IMR-90 (cell line): ENCODE data around the gene HIPK1. TPM values are rescaled to one million over a fixed set of nuclear protein-coding genes. Genes with fewer than 3 reads are reported as not detected.

Source experiments
- ATAC-seq: fragments of 200-7000 bp; cut with Tn5 transposase; 2 replicates; pipeline ENCODE4 v1.9.1; 2020; ENCODE audit warnings: low read depth, mild to moderate bottlenecking, moderate library complexity
- BruUV-seq: library from RNA; stranded (reverse); fragments of 400-500 nt; replicated peaks from 2 replicates; lab custom pipeline; 2021; lab: Mats Ljungman, UMichigan
- CTCF ChIA-PET: fragments of 300-600 bp; formaldehyde crosslinking; extraction: SDS; loops from one replicate; lab custom pipeline; 2021; ENCODE audit warnings: antibody characterized with exemption; lab: Yijun Ruan, JAX
- POLR2A ChIA-PET: fragments of 300-600 bp; sonication (Branson Sonifier 250); formaldehyde crosslinking; loops from one replicate; lab custom pipeline; 2022; ENCODE audit warnings: antibody characterized with exemption; ENCODE audit not compliant: unreplicated experiment; lab: Charles Lee
- DNase-seq: peaks from one replicate; pipeline ENCODE4 v3.0.0; 2013
- H2AFZ ChIP-seq: replicated peaks from 2 replicates; pipeline ENCODE3; 2013; ENCODE audit warnings: low read length, mild to moderate bottlenecking; ENCODE audit not compliant: poor library complexity
- H2AK5ac ChIP-seq: 2 replicates; pipeline ENCODE4 v1.6.1; 2013; ENCODE audit warnings: low read depth, low read length, inconsistent platforms
- H2AK9ac ChIP-seq: replicated peaks from 2 replicates; pipeline ENCODE3; 2013; ENCODE audit warnings: mild to moderate bottlenecking, low read depth, low read length, moderate library complexity; ENCODE audit not compliant: poor library complexity
- H2BK120ac ChIP-seq: 2 replicates; pipeline ENCODE4 v1.6.1; 2013; ENCODE audit warnings: low read depth, low read length, inconsistent platforms
- H2BK15ac ChIP-seq: 3 replicates; pipeline ENCODE4 v1.6.1; 2013; ENCODE audit warnings: low read depth, low read length, inconsistent platforms
- H2BK20ac ChIP-seq: 2 replicates; pipeline ENCODE4 v1.6.1; 2013; ENCODE audit warnings: low read depth, mild to moderate bottlenecking, inconsistent platforms, low read length, moderate library complexity
- H2BK5ac ChIP-seq: 2 replicates; pipeline ENCODE4 v1.6.1; 2013; ENCODE audit warnings: mild to moderate bottlenecking, low read depth, low read length, inconsistent platforms; ENCODE audit not compliant: poor library complexity, severe bottlenecking
- H3K14ac ChIP-seq: replicated peaks from 2 replicates; pipeline ENCODE4 v1.6.1; 2013; ENCODE audit warnings: low read depth, low read length, inconsistent platforms
- H3K18ac ChIP-seq: 2 replicates; pipeline ENCODE4 v1.6.1; 2013; ENCODE audit warnings: low read depth, low read length, control low read depth
- H3K23ac ChIP-seq: 2 replicates; pipeline ENCODE4 v1.6.1; 2013; ENCODE audit warnings: low read depth, low read length, inconsistent platforms
- H3K27ac ChIP-seq: 2 replicates; pipeline ENCODE4 v1.5.1; 2013; ENCODE audit warnings: mild to moderate bottlenecking, control low read depth, low read length; ENCODE audit not compliant: insufficient read depth
- H3K27me3 ChIP-seq: 2 replicates; pipeline ENCODE4 v1.6.1; 2013; ENCODE audit warnings: low read length; ENCODE audit not compliant: control insufficient read depth, insufficient read depth
- H3K36me3 ChIP-seq: 2 replicates; pipeline ENCODE4 v1.6.1; 2013; ENCODE audit warnings: low read length, mixed read lengths; ENCODE audit not compliant: control insufficient read depth, insufficient read depth
- H3K4ac ChIP-seq: 2 replicates; pipeline ENCODE4 v1.6.1; 2013; ENCODE audit warnings: low read depth, low read length, inconsistent platforms
- H3K4me1 ChIP-seq: 2 replicates; pipeline ENCODE4 v1.6.1; 2013; ENCODE audit warnings: low read length, mixed read lengths; ENCODE audit not compliant: control insufficient read depth, insufficient read depth
- H3K4me2 ChIP-seq: 2 replicates; pipeline ENCODE4 v1.6.1; 2013; ENCODE audit warnings: low read depth, mild to moderate bottlenecking, control low read depth, low read length, moderate library complexity
- H3K4me3 ChIP-seq: 2 replicates; pipeline ENCODE4 v1.5.1; 2013; ENCODE audit warnings: low read depth, mild to moderate bottlenecking, control low read depth, low read length, moderate library complexity; ENCODE audit not compliant: insufficient read depth
- H3K56ac ChIP-seq: 2 replicates; pipeline ENCODE4 v1.6.1; 2013; ENCODE audit warnings: low read length, inconsistent platforms; ENCODE audit not compliant: insufficient read depth; ENCODE audit errors: extremely low read depth
- H3K79me1 ChIP-seq, 2 experiments: 2 replicates each; pipeline ENCODE4 v1.6.1; 2013; ENCODE audit warnings: low read length in 2 of 2, inconsistent platforms in 1 of 2, low read depth in 1 of 2
- H3K9ac ChIP-seq: 2 replicates; pipeline ENCODE4 v1.6.1; 2013; ENCODE audit warnings: low read depth, low read length, control low read depth
- H3K9me1 ChIP-seq: 2 replicates; pipeline ENCODE4 v1.6.1; 2013; ENCODE audit warnings: low read length, inconsistent platforms; ENCODE audit not compliant: insufficient read depth
- H3K9me3 ChIP-seq: 2 replicates; pipeline ENCODE4 v1.6.1; 2013; ENCODE audit warnings: low read length; ENCODE audit not compliant: control insufficient read depth, insufficient read depth
- H4K20me1 ChIP-seq: 2 replicates; pipeline ENCODE4 v1.6.1; 2013; ENCODE audit warnings: low read length, inconsistent platforms; ENCODE audit not compliant: insufficient read depth
- H4K5ac ChIP-seq: 2 replicates; pipeline ENCODE4 v1.6.1; 2013; ENCODE audit warnings: mild to moderate bottlenecking, low read depth, low read length, control low read depth
- H4K8ac ChIP-seq, 2 experiments: 2 replicates each; pipeline ENCODE4 v1.6.1; 2013; ENCODE audit warnings: low read depth in 2 of 2, low read length in 2 of 2, control low read depth in 1 of 2, inconsistent platforms in 1 of 2
- H4K91ac ChIP-seq: 2 replicates; pipeline ENCODE4 v1.6.1; 2013; ENCODE audit warnings: low read depth, low read length, inconsistent platforms; ENCODE audit not compliant: insufficient read depth
- MAZ ChIP-seq: IDR thresholded peaks from 2 replicates; pipeline ENCODE4 v1.6.1; 2012; ENCODE audit warnings: low read depth, mild to moderate bottlenecking, low read length, improper control_type of control experiment, moderate library complexity, borderline replicate concordance
- WGBS, 2 experiments: methylation state at CpG; one replicate each; pipeline versions ENCODE4 v1.1.5 to v1.1.7; 2013; ENCODE audit warnings: missing lambda C conversion rate in 2 of 2; ENCODE audit not compliant: insufficient read length in 1 of 2; ENCODE audit errors: extremely low coverage in 2 of 2; 5-methylcytosine and 5-hydroxymethylcytosine counted together
- dilution Hi-C: fragments of 300-500 bp; cut with HindIII; formaldehyde crosslinking; loops from one replicate; pipeline ENCODE4 v1.14.3; 2018; ENCODE audit warnings: low sequenced_read_pairs; ENCODE audit not compliant: unreplicated experiment
- in situ Hi-C: fragments of 300-500 bp; cut with MboI; formaldehyde crosslinking; loops from 3 replicates; pipeline ENCODE4 v1.14.3; 2019; ENCODE audit warnings: low sequenced_read_pairs, inconsistent platforms, mixed read lengths
- intact Hi-C: fragments of 100-400 bp; cut with micrococcal nuclease; formaldehyde crosslinking; loops from 2 replicates; pipeline ENCODE4 v1.10.0; 2022
- polyA plus RNA-seq, 3 experiments: library from polyadenylated mRNA; depleted of rRNA; stranded (reverse); fragments of >200 nt; gene quantifications; 2 replicates each; pipeline ENCODE4 v1.2.3, GENCODE V29; 2012; ENCODE audit warnings: low replicate concordance in 1 of 3
- total RNA-seq: library from RNA; depleted of rRNA; stranded (reverse); fragments of >200 nt; gene quantifications from 2 replicates; pipeline ENCODE4 v1.2.3, GENCODE V29; 2012

HIPK1 gene
- total and polyA plus RNA-seq, 2 of the 4 experiments (the other 2 are of a cell fraction) = 15.3 to 33.9 TPM

DNA sequence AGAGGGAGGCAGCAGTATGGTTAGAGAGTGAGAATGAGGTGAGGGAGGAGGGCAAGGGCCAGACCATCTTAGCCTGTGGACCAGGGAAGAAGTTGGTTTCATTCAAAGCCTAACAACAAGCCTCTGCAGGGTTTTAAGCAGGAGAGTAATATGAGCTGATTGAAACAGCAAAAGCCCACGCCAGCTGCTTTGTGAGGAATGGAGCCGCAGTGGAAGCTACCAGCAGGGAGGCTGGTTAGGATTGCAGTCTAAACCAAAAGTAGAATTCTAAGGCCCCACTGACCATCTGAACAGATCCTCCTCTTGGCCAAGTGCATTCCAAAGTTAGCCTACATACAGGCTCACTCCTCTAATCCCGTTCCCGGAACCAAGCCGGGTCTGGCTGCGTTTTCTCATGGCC is 94.9 kb downstream of the HIPK1 start:
- no peak overlapping the region for H2BK120ac ChIP-seq
- DNase-seq (no peak), ATAC-seq (no peak)
- POLR2A ChIA-PET = no interaction called here
- no peak overlapping the region for H4K5ac ChIP-seq
- H3K4me1 ChIP-seq = peaks cover 2% of the 10 kb centered on the region; the same call in 1 of the 2 replicates
- H4K20me1 ChIP-seq = no peaks in the 10 kb centered on the region
- H3K27ac ChIP-seq = no peak overlapping the region
- no peaks in the 10 kb centered on the region for H3K9me3 ChIP-seq
- no peak overlapping the region for H3K4me3 ChIP-seq
- no peak overlapping the region for H4K91ac ChIP-seq
- H3K14ac ChIP-seq = no peak overlapping the region
- in situ Hi-C loops (no loop called here), dilution Hi-C loops (no loop called here), intact Hi-C loops (no loop called here)
- H3K9ac ChIP-seq = no peak overlapping the region
- no peak overlapping the region for H2BK5ac ChIP-seq
- no peaks in the 10 kb centered on the region for H3K36me3 ChIP-seq
- CTCF ChIA-PET = no interaction called here
- H2AK9ac ChIP-seq = no peak overlapping the region
- H2BK15ac ChIP-seq = no peak overlapping the region
- H3K4ac ChIP-seq = no peak overlapping the region
- BruUV-seq = no TSS peak
- no peak overlapping the region for H3K23ac ChIP-seq
- H3K56ac ChIP-seq = no peak overlapping the region
- 100% methylated on average over 1 of the region's 6 CpGs; no CpG with 5 or more reads in 1 of the 2 experiments for WGBS, 2 experiments
- H3K18ac ChIP-seq = no peak overlapping the region
- H2AK5ac ChIP-seq = no peak overlapping the region
- no peaks in the 10 kb centered on the region for H3K27me3 ChIP-seq
- no peak overlapping the region for H3K4me2 ChIP-seq
- no peak overlapping the region for H4K8ac ChIP-seq
- no peak overlapping the region for H2BK20ac ChIP-seq
- no peaks in the 10 kb centered on the region for H3K79me1 ChIP-seq
- H3K9me1 ChIP-seq = no peaks in the 10 kb centered on the region
- no peak overlapping the region for H2AFZ ChIP-seq
- TF ChIP-seq MAZ = no peak
